Astrocyte of the spinal cord (primary cell): ENCODE data around the gene NDUFC2.

ENCODE experiments used
- DNase-seq: peaks from one replicate; pipeline ENCODE4 v3.0.0; 2011; ENCODE audit warnings: low read depth, low spot score
- H3K4me3 ChIP-seq: 2 replicates; pipeline ENCODE4 v1.5.1; 2011; ENCODE audit warnings: low read depth, mild to moderate bottlenecking, low read length, moderate library complexity
- in situ Hi-C: cut with HindIII; loops from 2 replicates; pipeline ENCODE4 v1.10.0; 2017; ENCODE audit warnings: low sequenced_read_pairs
- TF ChIP-seq, protein P1 (sequence below): IDR thresholded peaks from 2 replicates; pipeline ENCODE4 v1.5.1; 2012; ENCODE audit warnings: low read depth, mild to moderate bottlenecking, low read length, inconsistent platforms

NDUFC2 gene

DNA sequence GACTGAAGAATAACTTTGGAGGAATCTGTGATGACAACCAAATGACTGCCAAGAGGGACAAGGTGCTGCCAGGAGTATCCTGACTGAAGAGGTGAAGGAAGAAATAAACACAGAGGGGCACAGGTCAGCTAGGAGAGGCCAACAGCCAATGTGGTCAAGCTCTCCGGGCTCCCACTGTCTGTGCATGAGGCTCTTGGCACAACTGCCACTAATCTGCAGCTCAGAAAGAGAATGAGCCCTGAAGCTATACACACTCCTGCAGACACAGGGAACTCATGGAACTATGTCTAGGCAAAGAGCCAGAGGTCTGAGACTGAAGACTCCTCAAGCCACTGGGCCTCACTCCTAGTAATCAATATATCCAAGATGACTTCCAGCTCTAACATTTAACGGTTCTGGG, 9.0 kb downstream of the NDUFC2 start:
- no peak for DNase-seq
- H3K4me3 ChIP-seq, result no peak overlapping the region
- in situ Hi-C loops, result no loop called here
- TF ChIP-seq, protein P1, sequence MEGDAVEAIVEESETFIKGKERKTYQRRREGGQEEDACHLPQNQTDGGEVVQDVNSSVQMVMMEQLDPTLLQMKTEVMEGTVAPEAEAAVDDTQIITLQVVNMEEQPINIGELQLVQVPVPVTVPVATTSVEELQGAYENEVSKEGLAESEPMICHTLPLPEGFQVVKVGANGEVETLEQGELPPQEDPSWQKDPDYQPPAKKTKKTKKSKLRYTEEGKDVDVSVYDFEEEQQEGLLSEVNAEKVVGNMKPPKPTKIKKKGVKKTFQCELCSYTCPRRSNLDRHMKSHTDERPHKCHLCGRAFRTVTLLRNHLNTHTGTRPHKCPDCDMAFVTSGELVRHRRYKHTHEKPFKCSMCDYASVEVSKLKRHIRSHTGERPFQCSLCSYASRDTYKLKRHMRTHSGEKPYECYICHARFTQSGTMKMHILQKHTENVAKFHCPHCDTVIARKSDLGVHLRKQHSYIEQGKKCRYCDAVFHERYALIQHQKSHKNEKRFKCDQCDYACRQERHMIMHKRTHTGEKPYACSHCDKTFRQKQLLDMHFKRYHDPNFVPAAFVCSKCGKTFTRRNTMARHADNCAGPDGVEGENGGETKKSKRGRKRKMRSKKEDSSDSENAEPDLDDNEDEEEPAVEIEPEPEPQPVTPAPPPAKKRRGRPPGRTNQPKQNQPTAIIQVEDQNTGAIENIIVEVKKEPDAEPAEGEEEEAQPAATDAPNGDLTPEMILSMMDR, result no peak

- no peak overlapping the region for H3K4me3 ChIP-seq
- TF ChIP-seq, protein P1, result no peak
Observed at GRCh38 chr11:78069465-78069864, 10.2 kb downstream of the NDUFC2 start.

DNA sequence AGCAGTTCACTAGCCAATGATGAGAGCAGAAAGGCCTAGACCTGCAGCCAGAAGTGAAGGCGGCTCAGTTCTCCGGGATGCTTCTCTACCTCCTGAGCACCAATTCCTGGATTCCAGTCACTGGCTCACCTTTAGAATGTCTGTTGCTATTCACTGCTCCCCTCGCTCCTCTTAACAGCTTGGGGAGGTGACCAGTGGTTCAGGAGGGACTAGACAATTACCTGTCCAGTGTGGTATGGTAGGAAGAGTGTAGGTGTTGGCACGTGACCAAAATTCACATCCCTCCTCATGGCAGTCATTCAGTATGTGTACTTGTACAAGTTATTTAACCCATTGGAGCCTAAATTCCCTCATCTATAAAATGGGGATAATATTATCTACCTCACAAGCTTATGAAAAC, 12.0 kb downstream of the NDUFC2 start:
- no peak overlapping the region for H3K4me3 ChIP-seq
- TF ChIP-seq, protein P1, result no peak
- DNase-seq, result no peak
- in situ Hi-C loops, result no loop called here

More at GRCh38 chr11:78069465-78069864, 10.2 kb downstream of the NDUFC2 start:
- in situ Hi-C loops, result no loop called here
- no peak for DNase-seq

- TF ChIP-seq, protein P1, result no peak
- no peak overlapping the region for H3K4me3 ChIP-seq
- in situ Hi-C loops, result no loop called here
- DNase-seq, result no peak
Observed at GRCh38 chr11:78066471-78066870, 13.2 kb downstream of the NDUFC2 start.

DNA sequence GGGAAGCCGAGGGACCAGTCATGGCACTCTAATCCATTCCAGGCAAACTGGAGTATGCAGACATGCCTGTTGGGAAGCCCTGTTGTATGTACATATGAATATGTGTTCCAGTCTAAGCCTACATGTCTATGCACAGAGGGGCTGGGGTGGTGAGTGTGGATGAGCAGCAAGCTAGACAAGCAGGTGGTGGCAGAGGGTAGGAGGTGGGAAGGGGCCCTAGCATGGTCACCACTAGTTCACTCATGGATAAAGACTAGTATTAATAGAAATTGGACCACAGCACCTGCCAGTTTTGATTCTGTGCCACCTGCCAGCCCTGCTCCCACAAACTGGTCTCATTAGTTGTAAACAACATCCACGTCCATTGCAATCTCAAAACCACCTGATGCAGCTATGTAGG, 14.5 kb downstream of the NDUFC2 start:
- no peak for DNase-seq
- in situ Hi-C loops, result no loop called here
- H3K4me3 ChIP-seq, result no peak overlapping the region
- TF ChIP-seq, protein P1, result no peak

GRCh38 chr11:78063440-78064181, 16.1 kb downstream of the NDUFC2 start, which contains the start of gene THRSP:
Gene THRSP (plus strand): TSS chr11:78063861. CDS start chr11:78063882, 21 bp downstream.
- TF ChIP-seq, protein P1, result no peak
- no peak for DNase-seq
- H3K4me3 ChIP-seq, result no peak within 1 kb of the TSS
- in situ Hi-C loops, result no loop called here
